Spleen (tissue), 7 donors: Measurements from ENCODE around the gene SPG11.
"Not testable (repeated sequence)": the region's sequence is repeated elsewhere in the genome, so short reads cannot be mapped to it uniquely, and the experiment has no call there.

Experiments used
- CTCF ChIP-seq, 11 experiments: fragments of 200-600 bp in 7 of 11; fragments of 450-650 bp in 4 of 11; sonication (generic) in 4 of 11; IDR thresholded peaks in 8 of 11; conservative IDR thresholded peaks in 3 of 11; 1 replicate in 7 of 11; 2 replicates in 4 of 11; pipeline versions ENCODE4 v1.4.0 to v1.8.0; 2016 to 2021; ENCODE audit warnings: antibody characterized with exemption in 11 of 11, inconsistent platforms in 4 of 11, mild to moderate bottlenecking in 1 of 11
- POLR2A ChIP-seq, 3 donors: fragments of 450-650 bp; IDR thresholded peaks; one replicate each; pipeline ENCODE4 v1.5.1; 2017; ENCODE audit warnings: antibody characterized with exemption in 3 of 3, mild to moderate bottlenecking in 1 of 3
- donor health status: DM: no; HTN: no; CAD: no; lungs with moderate emphysema.
- donor health status: DM: no; HTN: no; CAD: no.
- donor health status: DM: no; HTN: no; CAD: no.

GRCh38 chr15:44625286-44625685 is 38.2 kb downstream of the SPG11 start:
- not testable (repeated sequence) for TF ChIP-seq CTCF (IDR thresholded peaks at IDR 0.05 in 8 of 11, conservative IDR thresholded peaks at IDR 0.05 in 3 of 11); POLR2A (IDR thresholded peaks at IDR 0.05)
